Fibroblast of the aortic adventitia (primary cell): ENCODE measurements around the gene COA1. TPM values are rescaled to one million over a fixed set of nuclear protein-coding genes. Genes with fewer than 3 reads are reported as not detected.
"Not testable (repeated sequence)": the region's sequence is repeated elsewhere in the genome, so short reads cannot be mapped to it uniquely, and the experiment has no call there.

Source experiments
- DNase-seq: peaks from one replicate; pipeline ENCODE4 v3.0.0-alpha.2; 2010; ENCODE audit warnings: low read depth
- H3K4me3 ChIP-seq: 2 replicates; pipeline ENCODE4 v1.5.1; 2011; ENCODE audit warnings: low read depth, mild to moderate bottlenecking, control low read depth, low read length, moderate library complexity
- total RNA-seq: library from RNA; depleted of rRNA; stranded (reverse); fragments of >200 nt; gene quantifications from 2 replicates; pipeline ENCODE4 v1.2.3, GENCODE V29; 2012; ENCODE audit warnings: low replicate concordance
- TF ChIP-seq, protein P1 (sequence below): IDR thresholded peaks from 2 replicates; pipeline ENCODE4 v1.5.1; 2011; ENCODE audit warnings: mild to moderate bottlenecking, low read length, control low read depth, inconsistent platforms; ENCODE audit not compliant: insufficient read depth

The COA1 gene
- total RNA-seq, 1 donor: 71.4 TPM

GRCh38 chr7:43695365-43695764 lies 34.0 kb downstream of the COA1 start:
- TF ChIP-seq, protein P1, sequence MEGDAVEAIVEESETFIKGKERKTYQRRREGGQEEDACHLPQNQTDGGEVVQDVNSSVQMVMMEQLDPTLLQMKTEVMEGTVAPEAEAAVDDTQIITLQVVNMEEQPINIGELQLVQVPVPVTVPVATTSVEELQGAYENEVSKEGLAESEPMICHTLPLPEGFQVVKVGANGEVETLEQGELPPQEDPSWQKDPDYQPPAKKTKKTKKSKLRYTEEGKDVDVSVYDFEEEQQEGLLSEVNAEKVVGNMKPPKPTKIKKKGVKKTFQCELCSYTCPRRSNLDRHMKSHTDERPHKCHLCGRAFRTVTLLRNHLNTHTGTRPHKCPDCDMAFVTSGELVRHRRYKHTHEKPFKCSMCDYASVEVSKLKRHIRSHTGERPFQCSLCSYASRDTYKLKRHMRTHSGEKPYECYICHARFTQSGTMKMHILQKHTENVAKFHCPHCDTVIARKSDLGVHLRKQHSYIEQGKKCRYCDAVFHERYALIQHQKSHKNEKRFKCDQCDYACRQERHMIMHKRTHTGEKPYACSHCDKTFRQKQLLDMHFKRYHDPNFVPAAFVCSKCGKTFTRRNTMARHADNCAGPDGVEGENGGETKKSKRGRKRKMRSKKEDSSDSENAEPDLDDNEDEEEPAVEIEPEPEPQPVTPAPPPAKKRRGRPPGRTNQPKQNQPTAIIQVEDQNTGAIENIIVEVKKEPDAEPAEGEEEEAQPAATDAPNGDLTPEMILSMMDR: no peak
- H3K4me3 ChIP-seq: no peak overlapping the region
- DNase-seq: no peak

DNA sequence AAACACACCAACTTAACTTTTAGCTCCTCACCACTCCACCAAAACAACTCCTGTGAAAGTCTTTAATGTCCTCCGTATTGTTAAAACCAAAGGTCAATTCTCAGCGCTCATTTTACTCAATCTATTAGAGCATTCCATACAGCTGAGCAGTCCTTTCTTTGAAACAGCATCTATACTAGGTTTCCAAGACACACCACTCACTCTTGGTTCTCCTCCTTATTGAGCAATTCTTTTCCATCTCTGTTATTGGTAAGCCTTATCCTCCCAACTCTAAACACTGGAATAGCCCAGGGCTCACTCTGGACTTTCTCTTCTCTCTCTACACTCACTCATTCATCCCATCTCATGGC lies 34.9 kb downstream of the COA1 start:
- DNase-seq: peak; percentile 88
- no peak overlapping the region for H3K4me3 ChIP-seq
- TF ChIP-seq, protein P1: no peak

GRCh38 chr7:43693687-43694398 lies 35.5 kb downstream of the COA1 start:
- TF ChIP-seq, protein P1: no peak
- no peak overlapping the region for H3K4me3 ChIP-seq
- peak; percentile 78 for DNase-seq

DNA sequence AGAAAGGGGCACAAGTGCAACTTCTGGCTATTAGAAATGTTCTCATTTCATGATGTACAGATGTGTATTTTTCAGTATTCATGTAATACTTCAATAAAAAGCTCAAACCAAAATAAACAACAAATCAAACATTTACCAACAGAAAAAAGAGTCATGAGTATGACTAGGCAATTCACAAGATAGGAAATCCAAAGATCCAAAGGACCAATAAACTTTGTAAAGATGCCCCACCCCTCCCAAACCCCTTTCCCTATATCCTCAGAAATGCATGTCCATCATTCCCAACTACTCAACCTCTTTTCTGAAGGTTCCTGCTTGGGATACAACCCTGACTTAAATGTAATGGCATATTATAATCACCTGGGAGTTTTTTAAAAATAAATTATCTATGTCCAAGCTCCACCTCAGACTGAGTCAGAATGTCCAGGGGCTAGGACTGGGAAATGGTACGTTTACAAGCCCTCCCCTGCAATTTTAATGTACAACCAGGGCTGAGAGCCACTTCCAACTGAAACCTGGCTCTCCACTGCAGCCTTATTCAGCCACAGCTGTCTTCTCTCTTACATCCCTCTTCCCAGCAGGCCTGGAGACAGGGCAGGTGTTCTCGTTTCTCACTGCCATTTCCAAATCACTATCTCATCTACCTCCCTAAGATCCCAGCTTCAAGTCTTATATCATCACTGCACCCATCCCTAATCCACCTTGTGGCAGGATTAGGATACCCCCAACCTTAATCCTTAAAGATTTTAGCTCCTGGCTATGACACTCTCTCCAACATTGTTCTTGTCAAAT lies 36.5 kb downstream of the COA1 start:
- TF ChIP-seq, protein P1: no peak
- DNase-seq: no peak
- no peak overlapping the region for H3K4me3 ChIP-seq

- H3K4me3 ChIP-seq: no peak overlapping the region
- TF ChIP-seq, protein P1: no peak
- no peak for DNase-seq
Observed at GRCh38 chr7:43691611-43692010, 37.7 kb downstream of the COA1 start.

DNA sequence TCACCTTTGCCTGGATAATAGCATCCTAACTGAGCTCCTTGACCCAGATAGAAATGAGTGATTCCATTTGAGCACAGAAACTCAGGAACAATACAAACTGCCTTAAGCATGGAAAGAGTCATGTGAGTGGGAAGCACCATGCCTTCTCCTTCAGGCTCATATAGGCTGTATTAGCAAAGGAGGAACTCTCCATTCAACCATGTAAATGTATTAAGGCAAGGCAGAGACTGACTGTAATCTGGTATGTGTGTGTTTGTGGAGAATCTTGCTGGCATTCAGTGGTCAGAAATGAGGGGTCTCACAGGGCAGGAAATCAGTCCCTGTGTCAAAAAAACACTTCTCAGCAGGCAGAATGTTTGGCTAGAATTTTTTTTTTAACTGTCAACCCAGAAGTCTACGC lies 40.2 kb downstream of the COA1 start:
- no peak overlapping the region for H3K4me3 ChIP-seq
- TF ChIP-seq, protein P1: no peak
- DNase-seq: no peak

GRCh38 chr7:43687866-43688265 lies 41.5 kb downstream of the COA1 start:
- not testable (repeated sequence) for H3K4me3 ChIP-seq, DNase-seq
